GM21381 (cell line): ENCODE measurements around the gene DEFB128.

Source experiments
- ATAC-seq: cut with Tn5 transposase; IDR thresholded peaks from one replicate; pipeline ENCODE4 v1.9.1; 2021; ENCODE audit warnings: mild to moderate bottlenecking, moderate library complexity; ENCODE audit not compliant: unreplicated experiment

Gene DEFB128

GRCh38 chr20:157154-157553, 32.4 kb downstream of the DEFB128 start, which contains the start of gene DEFB127:
TSS of gene DEFB127 (plus strand) at chr20:157454. CDS start at chr20:157545, 91 bp downstream.
- no peak for ATAC-seq

- ATAC-seq: no peak
These were observed 37.4 kb downstream of the DEFB128 start for GRCh38 chr20:152131-152530.

DNA sequence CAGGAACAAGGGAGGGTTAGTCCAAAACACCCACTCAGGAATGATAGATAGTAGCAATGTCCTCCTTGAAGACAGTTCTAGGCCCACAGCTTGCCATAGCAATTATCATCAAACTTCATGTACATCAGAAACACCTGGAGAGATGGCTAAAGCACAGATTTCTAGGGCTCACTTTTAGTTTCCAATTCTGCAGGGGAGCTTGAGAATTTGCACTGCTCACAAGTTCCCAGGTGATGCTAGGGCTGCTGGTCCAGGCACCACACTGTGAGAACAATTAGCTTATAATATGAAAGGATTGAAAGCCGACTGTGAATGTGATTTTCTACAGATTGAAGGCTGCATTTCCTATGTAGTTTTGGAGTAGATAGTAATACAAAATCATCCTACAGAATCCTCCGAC, 43.6 kb downstream of the DEFB128 start:
- no peak for ATAC-seq

DNA sequence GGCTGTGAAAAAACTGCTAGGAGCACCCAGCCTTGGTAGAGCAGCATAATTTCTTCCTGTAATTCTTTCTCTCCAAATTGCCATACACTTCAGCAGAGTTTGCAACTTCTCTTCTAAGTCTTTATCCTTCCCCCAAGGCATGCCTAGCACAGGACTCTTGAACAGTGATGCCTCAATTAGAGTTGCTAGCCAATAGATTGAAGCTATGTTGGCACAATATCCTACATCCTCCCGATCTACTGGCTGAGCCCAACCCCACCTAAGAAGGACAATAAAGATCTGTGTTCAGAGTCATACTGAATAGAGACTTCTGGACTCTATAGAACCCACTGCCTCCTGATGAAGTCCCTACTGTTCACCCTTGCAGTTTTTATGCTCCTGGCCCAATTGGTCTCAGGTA, 47.2 kb downstream of the DEFB128 start, which contains the start of gene DEFB126:
DEFB126 (plus strand) TSS at position 301 of the 400 bp plus-strand sequence; CDS start at position 340, 39 bp downstream.
- ATAC-seq: no peak
